Activated CD4-positive, alpha-beta memory T cell treated with anti-CD3 and anti-CD28 coated beads, Interleukin-2, amount 10 ng/mL, durations not matched to agents 7 days and 5 days (primary cell): ENCODE data around the gene PLA2G15. TPM values are rescaled to one million over a fixed set of nuclear protein-coding genes. Genes with fewer than 3 reads are reported as not detected.
A peak's percentile ranks its signal among the peaks of the same experiment; 100 is the strongest.

Experiments
- CTCF ChIA-PET: fragments of 350-600 bp; sonication (Branson Sonifier 250); formaldehyde crosslinking; loops from one replicate; lab custom pipeline; 2021; ENCODE audit warnings: antibody characterized with exemption, inconsistent platforms; lab: Charles Lee
- POLR2A ChIA-PET: fragments of 350-600 bp; sonication (Branson Sonifier 250); formaldehyde crosslinking; loops from one replicate; lab custom pipeline; 2021; ENCODE audit warnings: antibody characterized with exemption; lab: Charles Lee
- DNase-seq: peaks from one replicate; pipeline ENCODE4 v3.0.0-alpha.2; 2020
- H3K27ac Mint-ChIP-seq: one replicate; pipeline ENCODE4 v1.8.0; 2021; ENCODE audit warnings: mild to moderate bottlenecking, mixed read lengths
- H3K27me3 Mint-ChIP-seq: one replicate; pipeline ENCODE4 v1.8.0; 2021; ENCODE audit warnings: mixed read lengths
- H3K36me3 Mint-ChIP-seq: one replicate; pipeline ENCODE4 v1.8.0; 2021; ENCODE audit warnings: low read depth, mixed read lengths
- H3K4me1 Mint-ChIP-seq: one replicate; pipeline ENCODE4 v1.8.0; 2021; ENCODE audit warnings: mixed read lengths
- H3K4me3 Mint-ChIP-seq: one replicate; pipeline ENCODE4 v1.8.0; 2021; ENCODE audit warnings: mild to moderate bottlenecking, mixed read lengths
- H3K9me3 Mint-ChIP-seq: one replicate; pipeline ENCODE4 v1.8.0; 2021; ENCODE audit warnings: mixed read lengths
- total RNA-seq, 2 experiments: library from RNA; stranded (reverse); gene quantifications; one replicate each; pipeline ENCODE4 v1.2.3, GENCODE V29; 2021

Gene PLA2G15
- total RNA-seq, 2 experiments from 2014 or later = 7.4 to 7.5 TPM

DNA sequence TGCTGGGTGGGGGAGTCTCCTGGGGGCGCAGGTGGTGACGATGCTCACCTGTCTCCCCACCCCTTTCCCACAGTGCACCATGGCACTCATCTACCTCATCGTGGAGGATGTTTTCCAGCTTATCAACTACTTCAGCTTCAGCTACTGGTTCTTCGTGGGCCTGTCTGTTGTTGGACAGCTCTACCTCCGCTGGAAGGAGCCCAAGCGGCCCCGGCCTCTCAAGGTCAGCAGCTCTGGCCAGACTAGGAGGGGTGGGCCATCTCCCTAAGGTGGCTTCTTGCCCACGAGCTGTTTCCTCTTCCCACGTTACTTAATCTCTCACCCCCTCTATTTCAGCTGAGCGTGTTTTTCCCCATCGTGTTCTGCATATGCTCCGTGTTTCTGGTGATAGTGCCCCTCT is 51.1 kb downstream of the PLA2G15 start:
- peaks cover 25% of the 10 kb centered on the region for H3K4me1 Mint-ChIP-seq
- DNase-seq = no peak
- H3K27ac Mint-ChIP-seq = no peak overlapping the region
- CTCF ChIA-PET = interaction anchor here (15.3 kb wide), 1 partner anchor 34 kb away, joined by 243 read pairs; the partner anchor contains the start of gene SLC7A6
- H3K36me3 Mint-ChIP-seq = peaks cover 78% of the 10 kb centered on the region
- no peaks in the 10 kb centered on the region for H3K27me3 Mint-ChIP-seq
- H3K4me3 Mint-ChIP-seq = no peak overlapping the region
- POLR2A ChIA-PET = interaction anchor here (1.5 to 9.4 kb wide), 3 partner anchors 8 to 60 kb away, joined by 3 to 85 read pairs (median 43); partner anchors contain the start of genes PRMT7 and SLC7A6OS
- H3K9me3 Mint-ChIP-seq = no peaks in the 10 kb centered on the region

DNA sequence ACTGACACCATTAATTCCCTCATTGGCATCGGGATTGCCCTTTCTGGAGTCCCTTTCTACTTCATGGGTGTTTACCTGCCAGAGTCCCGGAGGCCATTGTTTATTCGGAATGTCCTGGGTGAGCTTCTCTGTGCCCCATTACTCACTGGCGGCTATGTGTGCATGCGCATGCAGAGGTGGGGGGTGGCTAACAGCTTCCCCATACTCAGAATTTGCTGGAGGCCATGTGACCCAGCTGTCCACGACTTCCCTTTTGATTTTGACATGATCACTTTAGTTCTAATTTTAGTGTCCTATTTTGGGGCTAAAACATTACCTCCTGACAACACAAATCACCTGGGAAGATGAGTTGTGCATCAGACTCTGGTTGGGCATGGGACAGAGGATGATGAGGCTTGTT is 51.5 kb downstream of the PLA2G15 start:
- Mint-ChIP-seq H3K9me3 (no peaks in the 10 kb centered on the region), H3K27ac (no peak overlapping the region), H3K4me1 (peaks cover 21% of the 10 kb centered on the region), H3K36me3 (peaks cover 78% of the 10 kb centered on the region), H3K27me3 (no peaks in the 10 kb centered on the region), H3K4me3 (no peak overlapping the region)
- CTCF ChIA-PET = interaction anchor here (1.0 to 15.3 kb wide), 2 partner anchors 32 to 35 kb away, joined by 4 to 243 read pairs; partner anchors contain the start of gene SLC7A6
- POLR2A ChIA-PET = interaction anchor here (1.3 to 9.4 kb wide), 4 partner anchors 9 to 59 kb away, joined by 3 to 85 read pairs (median 24); partner anchors contain the start of genes PRMT7 and SLC7A6OS
- DNase-seq = no peak

DNA sequence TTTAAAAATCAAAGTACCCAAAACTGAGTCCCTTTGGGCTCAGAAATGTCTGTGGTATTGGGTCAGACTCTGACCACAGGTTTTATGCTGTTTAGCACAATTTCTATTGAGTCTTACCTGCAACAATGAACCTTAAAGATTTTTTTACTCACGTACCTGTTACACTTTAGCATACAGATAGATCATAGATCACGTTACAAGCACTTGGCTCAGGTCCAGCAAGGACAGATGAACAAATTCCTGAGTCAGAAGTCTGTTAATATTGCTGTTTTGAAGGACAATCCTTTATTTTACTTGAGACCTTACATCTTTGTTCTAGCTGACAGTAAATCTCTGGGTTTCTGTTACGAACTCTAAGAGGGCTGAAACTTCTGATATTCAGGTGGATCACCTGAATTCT is 52.7 kb downstream of the PLA2G15 start:
- Mint-ChIP-seq H3K27me3 (no peaks in the 10 kb centered on the region), H3K4me1 (peaks cover 14% of the 10 kb centered on the region), H3K27ac (no peak overlapping the region), H3K36me3 (peaks cover 81% of the 10 kb centered on the region), H3K9me3 (no peaks in the 10 kb centered on the region), H3K4me3 (no peak overlapping the region)
- DNase-seq = no peak
- ChIA-PET POLR2A (interaction anchor here (1.3 to 9.4 kb wide), 4 partner anchors 10 to 52 kb away, joined by 5 to 85 read pairs (median 24); partner anchors contain the start of genes PLA2G15, PRMT7 and SLC7A6OS), CTCF (interaction anchor here (1.7 to 4.2 kb wide), 2 partner anchors 13 to 35 kb away, joined by 3 to 31 read pairs; partner anchors contain the start of gene SLC7A6)

DNA sequence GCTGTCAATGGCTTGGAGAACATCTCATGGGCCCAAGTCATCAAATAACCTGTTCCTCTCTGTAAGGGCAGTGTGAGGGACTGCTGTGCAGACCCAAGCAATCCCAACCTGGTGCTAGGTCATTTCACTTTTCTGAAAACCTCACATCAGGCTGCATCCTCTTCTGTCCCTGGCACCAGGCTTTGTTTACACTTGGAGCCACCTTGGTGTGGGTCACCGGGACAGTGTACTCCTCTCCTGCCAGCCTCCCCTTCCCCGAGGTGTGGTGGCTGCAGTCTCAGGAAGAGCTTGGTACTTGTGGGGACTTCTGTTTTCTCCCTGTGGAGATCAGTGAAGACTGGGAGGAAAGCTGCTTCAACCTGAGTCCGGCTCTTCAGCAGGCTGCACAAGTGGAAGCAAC is 53.1 kb downstream of the PLA2G15 start:
- ChIA-PET POLR2A (interaction anchor here (1.1 to 9.4 kb wide), 5 partner anchors 11 to 53 kb away, joined by 3 to 85 read pairs (median 6); partner anchors contain the start of genes PLA2G15, PRMT7, SLC7A6 and SLC7A6OS), CTCF (interaction anchor here (1.7 to 4.2 kb wide), 3 partner anchors 12 to 36 kb away, joined by 3 to 31 read pairs (median 7); partner anchors contain the start of genes PRMT7, SLC7A6 and SLC7A6OS)
- Mint-ChIP-seq H3K9me3 (no peaks in the 10 kb centered on the region), H3K36me3 (peaks cover 82% of the 10 kb centered on the region), H3K4me1 (peaks cover 14% of the 10 kb centered on the region), H3K27ac (peak overlapping the region; percentile 19), H3K4me3 (no peak overlapping the region), H3K27me3 (no peaks in the 10 kb centered on the region)
- DNase-seq = no peak

DNA sequence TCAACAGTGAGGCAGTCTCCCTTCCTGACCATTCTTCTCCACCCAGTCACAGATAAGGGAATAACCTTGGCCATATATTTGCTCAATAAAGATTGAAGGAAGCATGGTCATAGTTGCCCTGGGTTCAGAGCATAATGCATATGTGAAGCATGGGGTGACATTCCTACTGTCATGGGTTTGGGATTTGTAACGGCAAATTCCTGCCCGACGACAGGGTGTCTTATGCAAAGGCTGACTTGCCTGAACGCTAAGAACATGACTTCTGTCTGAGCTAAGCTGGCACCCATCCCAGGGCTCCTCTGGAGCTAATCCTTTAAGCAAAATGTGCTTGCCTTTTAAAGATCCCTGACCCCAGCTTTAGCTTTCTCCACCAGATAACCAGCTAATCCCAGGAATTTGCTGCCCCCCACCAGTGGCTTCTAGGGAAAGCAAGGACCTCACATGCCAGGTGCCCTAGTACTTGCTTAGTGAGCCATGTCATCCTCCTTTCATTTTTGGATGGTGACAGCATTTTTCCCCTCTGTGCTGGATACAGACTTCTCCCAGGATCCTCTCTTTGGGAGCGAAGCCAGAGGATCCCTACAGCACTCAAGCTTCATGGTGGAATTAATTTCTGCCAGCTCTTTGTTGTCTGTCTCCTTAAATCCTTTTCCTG is 53.9 kb downstream of the PLA2G15 start:
- peaks cover 10% of the 10 kb centered on the region for H3K4me1 Mint-ChIP-seq
- no peak overlapping the region for H3K4me3 Mint-ChIP-seq
- DNase-seq = no peak
- CTCF ChIA-PET = interaction anchor here (1.4 to 4.2 kb wide), 4 partner anchors 12 to 36 kb away, joined by 3 to 31 read pairs (median 5); partner anchors contain the start of genes PRMT7, SLC7A6 and SLC7A6OS
- no peaks in the 10 kb centered on the region for H3K27me3 Mint-ChIP-seq
- POLR2A ChIA-PET = interaction anchor here (1.1 to 9.4 kb wide), 6 partner anchors 11 to 53 kb away, joined by 3 to 85 read pairs (median 6); partner anchors contain the start of genes PLA2G15, PRMT7, SLC7A6 and SLC7A6OS
- peaks cover 83% of the 10 kb centered on the region for H3K36me3 Mint-ChIP-seq
- H3K9me3 Mint-ChIP-seq = no peaks in the 10 kb centered on the region
- H3K27ac Mint-ChIP-seq = peak overlapping the region; percentile 12

DNA sequence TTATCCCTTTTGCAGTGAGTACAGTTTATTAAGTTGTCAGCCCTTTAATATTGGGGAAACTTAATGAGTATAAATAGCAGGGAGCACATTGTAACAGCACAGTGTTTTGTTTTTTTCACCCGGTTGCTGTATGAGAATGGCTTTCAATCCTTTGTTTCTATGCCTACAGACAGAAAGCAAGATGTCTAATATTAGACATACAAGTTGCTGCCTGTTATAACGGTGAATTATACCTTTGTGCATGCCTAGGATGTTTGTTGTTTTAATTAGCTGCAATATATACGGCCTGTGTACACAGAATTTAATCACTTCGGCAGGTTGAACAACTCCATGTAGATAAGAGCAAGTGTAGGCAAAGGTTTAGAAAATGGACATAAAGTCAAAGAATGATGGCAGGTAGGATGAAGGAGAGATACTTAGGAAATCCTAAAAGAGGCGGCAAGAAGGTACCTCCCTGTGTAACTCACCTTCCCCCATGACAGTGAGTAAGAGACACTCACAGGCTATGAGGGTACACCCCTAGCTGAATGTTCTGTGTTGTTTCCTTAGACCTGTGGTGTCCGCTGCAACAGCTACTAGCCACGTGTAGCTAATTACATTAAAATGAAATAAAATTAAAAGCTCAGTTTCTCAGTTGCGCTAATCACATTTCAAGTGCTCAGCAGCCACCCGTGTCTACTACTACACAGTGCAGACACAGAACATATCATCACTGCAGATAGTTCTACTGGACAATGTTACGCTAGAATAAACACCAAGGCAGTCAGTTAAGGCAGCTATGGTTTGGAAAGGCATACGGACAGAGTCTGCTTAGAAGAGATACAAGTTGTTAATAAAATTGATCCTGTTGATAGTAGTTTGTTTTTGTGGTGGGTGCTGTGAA is 54.6 kb downstream of the PLA2G15 start:
- H3K27ac Mint-ChIP-seq = peak overlapping the region; percentile 12
- ChIA-PET POLR2A (interaction anchor here (0.7 to 9.4 kb wide), 9 partner anchors 11 to 54 kb away, joined by 3 to 85 read pairs (median 5); partner anchors contain the start of genes PLA2G15, PRMT7, SLC7A6 and SLC7A6OS), CTCF (interaction anchor here (0.9 to 4.2 kb wide), 5 partner anchors 11 to 37 kb away, joined by 3 to 31 read pairs (median 7); partner anchors contain the start of genes PRMT7, SLC7A6 and SLC7A6OS)
- no peak overlapping the region for H3K4me3 Mint-ChIP-seq
- H3K4me1 Mint-ChIP-seq = peaks cover 6% of the 10 kb centered on the region
- no peaks in the 10 kb centered on the region for H3K9me3 Mint-ChIP-seq
- no peaks in the 10 kb centered on the region for H3K27me3 Mint-ChIP-seq
- peaks cover 82% of the 10 kb centered on the region for H3K36me3 Mint-ChIP-seq
- no peak for DNase-seq

DNA sequence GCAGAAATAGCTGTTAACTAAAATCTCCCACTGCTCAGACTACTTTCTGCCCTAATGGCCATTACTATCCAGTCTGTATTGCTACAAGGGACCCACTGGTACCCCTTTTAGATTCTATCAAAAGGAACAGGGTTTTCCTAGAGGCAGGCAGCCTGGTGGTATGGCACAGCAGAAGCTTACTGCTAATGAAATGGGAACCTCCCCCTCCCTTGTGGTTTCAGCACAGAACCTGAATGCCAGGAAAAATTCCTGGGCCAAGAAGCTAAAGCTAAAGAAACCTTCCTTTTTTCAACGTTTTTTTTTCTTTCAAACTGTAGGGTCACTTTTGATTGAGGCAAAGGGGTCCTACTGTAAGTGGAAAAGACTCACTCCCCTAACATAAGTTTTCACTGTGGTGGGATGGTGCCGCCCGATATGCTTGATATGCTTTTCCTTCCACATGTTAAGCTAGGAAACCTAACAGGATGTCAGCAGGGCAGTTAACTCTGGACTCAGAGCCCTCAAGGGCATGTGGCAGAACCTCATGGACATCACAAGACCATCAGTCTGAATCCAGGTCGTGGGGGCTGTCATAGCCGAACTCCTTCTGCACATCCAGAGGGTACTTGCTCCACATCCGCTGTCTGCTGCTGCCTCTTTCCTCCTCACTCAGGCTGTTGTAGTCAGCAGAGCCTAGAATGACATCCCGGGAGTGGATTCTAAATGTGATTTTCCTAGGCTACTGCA is 55.7 kb downstream of the PLA2G15 start:
- no peak overlapping the region for H3K27ac Mint-ChIP-seq
- H3K4me3 Mint-ChIP-seq = no peak overlapping the region
- H3K9me3 Mint-ChIP-seq = no peaks in the 10 kb centered on the region
- ChIA-PET CTCF (interaction anchor here (0.9 to 4.2 kb wide), 3 partner anchors 17 to 38 kb away, joined by 3 to 31 read pairs (median 10); partner anchors contain the start of gene SLC7A6), POLR2A (interaction anchor here (0.7 to 9.4 kb wide), 5 partner anchors 9 to 37 kb away, joined by 3 to 85 read pairs (median 9); partner anchors contain the start of genes PRMT7, SLC7A6 and SLC7A6OS)
- peaks cover 13% of the 10 kb centered on the region for H3K4me1 Mint-ChIP-seq
- DNase-seq = no peak
- peaks cover 85% of the 10 kb centered on the region for H3K36me3 Mint-ChIP-seq
- no peaks in the 10 kb centered on the region for H3K27me3 Mint-ChIP-seq

DNA sequence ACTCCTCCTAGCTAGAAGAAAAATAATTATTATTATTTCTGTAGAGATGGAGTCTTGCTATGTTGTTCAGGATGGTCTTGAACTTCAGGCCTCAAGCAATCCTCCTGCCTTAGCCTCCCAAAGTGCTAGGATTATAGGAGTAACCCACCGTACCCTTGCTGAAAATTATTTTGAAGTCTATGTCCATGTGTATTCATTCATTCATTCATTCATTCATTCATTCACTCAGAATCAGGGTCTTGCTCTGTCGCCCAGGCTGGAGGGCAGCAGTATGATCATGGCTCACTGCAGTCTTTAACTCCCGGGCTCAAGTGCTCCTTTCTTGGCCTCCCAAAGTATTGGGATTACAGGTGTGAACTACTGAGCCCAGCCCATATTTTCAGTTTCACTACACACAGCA is 61.5 kb downstream of the PLA2G15 start:
- DNase-seq = no peak
- Mint-ChIP-seq H3K4me1 (peaks cover 37% of the 10 kb centered on the region), H3K36me3 (peaks cover 61% of the 10 kb centered on the region), H3K27me3 (no peaks in the 10 kb centered on the region), H3K27ac (peak overlapping the region; percentile 6), H3K4me3 (no peak overlapping the region), H3K9me3 (no peaks in the 10 kb centered on the region)
- ChIA-PET POLR2A (interaction anchor here (3.2 kb wide), 1 partner anchor 43 kb away, joined by 11 read pairs; the partner anchor contains the start of gene SLC7A6), CTCF (interaction anchor here (1.3 to 6.3 kb wide), 2 partner anchors 11 to 43 kb away, joined by 3 to 119 read pairs; partner anchors contain the start of gene SLC7A6)

DNA sequence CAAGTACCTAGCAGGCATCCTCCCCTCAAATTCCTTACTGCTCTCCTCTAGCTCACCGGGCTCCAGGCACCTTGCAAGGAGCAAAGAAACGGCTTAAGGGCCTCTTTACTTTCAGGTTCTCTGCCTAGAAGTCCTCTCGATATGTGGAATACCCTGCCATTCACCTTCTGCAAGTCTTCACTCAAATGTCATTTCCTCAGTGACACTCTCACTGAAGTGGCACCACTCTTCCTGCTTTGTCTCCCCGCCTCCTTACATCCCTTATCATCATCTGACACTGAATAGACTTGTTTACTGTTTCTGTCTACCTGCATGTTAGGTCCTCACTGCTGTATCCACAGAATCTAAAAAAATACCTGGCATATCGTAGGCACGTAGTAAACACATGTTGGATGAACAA is 64.6 kb downstream of the PLA2G15 start:
- POLR2A ChIA-PET = interaction anchor here (0.7 to 4.2 kb wide), 3 partner anchors 12 to 49 kb away, joined by 4 to 43 read pairs (median 10); partner anchors contain the start of gene SLC7A6
- no peaks in the 10 kb centered on the region for H3K27me3 Mint-ChIP-seq
- H3K9me3 Mint-ChIP-seq = no peaks in the 10 kb centered on the region

DNA sequence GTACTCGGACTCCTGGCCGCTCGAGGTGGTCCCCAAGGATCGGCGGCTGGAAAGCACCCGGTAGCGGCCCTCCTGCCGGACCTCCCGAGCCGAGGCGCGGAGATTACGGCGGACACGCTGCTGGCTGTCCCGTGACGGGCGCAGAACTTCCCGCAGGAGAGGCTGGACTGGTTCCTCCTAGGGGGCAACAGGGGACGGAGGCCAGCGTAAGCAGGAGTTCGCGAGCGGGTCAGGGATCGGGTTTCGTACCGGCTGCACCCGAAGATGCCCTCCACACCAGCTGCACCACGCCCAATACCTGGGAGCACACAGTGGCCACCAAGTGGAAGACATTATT is 65.2 kb downstream of the PLA2G15 start:
- Mint-ChIP-seq H3K36me3 (peaks cover 37% of the 10 kb centered on the region), H3K4me1 (peaks cover 55% of the 10 kb centered on the region), H3K9me3 (no peaks in the 10 kb centered on the region), H3K4me3 (peak overlapping the region; percentile 84), H3K27me3 (no peaks in the 10 kb centered on the region), H3K27ac (peak overlapping the region; percentile 96)
- ChIA-PET CTCF (interaction anchor here (0.6 to 6.3 kb wide), 15 partner anchors 11 to 248 kb away, joined by 3 to 119 read pairs (median 6); partner anchors contain the start of gene SLC7A6), POLR2A (interaction anchor here (0.7 to 4.2 kb wide), 26 partner anchors 9 to 504 kb away, joined by 3 to 71 read pairs (median 5); partner anchors contain the start of genes NFATC3, PLA2G15, RANBP10 and SLC7A6)
- DNase-seq = no peak

More for the DNA sequence above, 64.6 kb downstream of the PLA2G15 start:
- peak overlapping the region; percentile 84 for H3K4me3 Mint-ChIP-seq
- H3K27ac Mint-ChIP-seq = peak overlapping the region; percentile 96
- DNase-seq = no peak
- peaks cover 56% of the 10 kb centered on the region for H3K4me1 Mint-ChIP-seq
- CTCF ChIA-PET = interaction anchor here (6.3 kb wide), 1 partner anchor 47 kb away, joined by 119 read pairs; the partner anchor contains the start of gene SLC7A6
- peaks cover 43% of the 10 kb centered on the region for H3K36me3 Mint-ChIP-seq
